ENCODE results near the gene CPPED1.
"Not testable (repeated sequence)": the region's sequence is repeated elsewhere in the genome, so short reads cannot be mapped to it uniquely, and the experiment has no call there.

Gene CPPED1

DNA sequence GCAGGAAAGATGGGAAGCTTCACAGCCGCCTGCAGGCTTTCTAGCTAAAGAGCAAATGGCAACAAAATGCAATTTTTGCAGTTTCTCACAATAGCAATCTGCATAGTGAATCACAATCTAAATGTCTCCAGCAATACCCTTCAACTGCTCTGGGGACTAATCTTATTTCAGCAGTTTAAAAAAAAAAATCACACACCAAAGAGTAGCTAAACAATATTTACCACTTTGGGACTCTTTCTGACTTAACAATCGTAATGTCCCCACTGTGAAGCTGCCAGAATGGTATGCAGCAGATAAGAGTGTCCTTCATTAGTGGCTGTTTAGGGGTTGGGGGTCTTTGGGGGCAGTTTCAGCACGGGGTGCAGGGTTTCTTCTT lies 9.8 kb downstream of the CPPED1 start:
- H3K18ac ChIP-seq (ENCODE audit: low read length) = no peak overlapping the region
- no peak overlapping the region for H4K12ac ChIP-seq (ENCODE audit: low read depth, low read length)
- H2BK5ac ChIP-seq (ENCODE audit: low read depth, low read length, poor library complexity) = no peak overlapping the region
- no peaks in the 10 kb centered on the region for H3K4me1 ChIP-seq (ENCODE audit: control insufficient read depth in 1 of 2, insufficient read depth in 2 of 2, low read length in 2 of 2)
- no peaks in the 10 kb centered on the region for H3K36me3 ChIP-seq (ENCODE audit: control insufficient read depth in 1 of 2, insufficient read depth in 2 of 2, low read length in 2 of 2)
- H2AFZ ChIP-seq (ENCODE audit: insufficient read depth, low read length, poor library complexity) = no peak overlapping the region
- no peak overlapping the region for H3K23ac ChIP-seq (ENCODE audit: low read length)
- H3K14ac ChIP-seq (ENCODE audit: low read length) = no peak overlapping the region
- peaks cover 8% of the 10 kb centered on the region for H3K9me3 ChIP-seq (ENCODE audit: insufficient read depth, low read depth, low read length)
- no peak overlapping the region for H4K8ac ChIP-seq (ENCODE audit: low read depth, low read length)
- no peaks in the 10 kb centered on the region for H3K79me1 ChIP-seq (ENCODE audit: low read length)
- H3K27ac ChIP-seq (ENCODE audit: low read depth, low read length) = no peak overlapping the region
- H4K91ac ChIP-seq (ENCODE audit: low read depth, low read length) = no peak overlapping the region
- H3K4me2 ChIP-seq (ENCODE audit: low read length) = no peak overlapping the region
- H2AK5ac ChIP-seq (ENCODE audit: low read length) = no peak overlapping the region
- WGBS (ENCODE audit: extremely low coverage, insufficient coverage, insufficient read length) = no CpG with 5 or more reads among the region's 3 CpGs
- no peak for DNase-seq
- H3K27me3 ChIP-seq (ENCODE audit: insufficient read depth, low read length) = no peaks in the 10 kb centered on the region
- no peak overlapping the region for H3K4me3 ChIP-seq (ENCODE audit: low read depth, low read length)
- H2BK12ac ChIP-seq (ENCODE audit: low read length) = no peak overlapping the region
- no peak overlapping the region for H2BK120ac ChIP-seq (ENCODE audit: insufficient read depth, low read length, poor library complexity)
- no peaks in the 10 kb centered on the region for H3K79me2 ChIP-seq (ENCODE audit: control insufficient read depth, insufficient read depth, low read length, poor library complexity)
- H3K4ac ChIP-seq (ENCODE audit: low read depth, low read length) = no peak overlapping the region
- H3K9ac ChIP-seq (ENCODE audit: low read length) = no peak overlapping the region

DNA sequence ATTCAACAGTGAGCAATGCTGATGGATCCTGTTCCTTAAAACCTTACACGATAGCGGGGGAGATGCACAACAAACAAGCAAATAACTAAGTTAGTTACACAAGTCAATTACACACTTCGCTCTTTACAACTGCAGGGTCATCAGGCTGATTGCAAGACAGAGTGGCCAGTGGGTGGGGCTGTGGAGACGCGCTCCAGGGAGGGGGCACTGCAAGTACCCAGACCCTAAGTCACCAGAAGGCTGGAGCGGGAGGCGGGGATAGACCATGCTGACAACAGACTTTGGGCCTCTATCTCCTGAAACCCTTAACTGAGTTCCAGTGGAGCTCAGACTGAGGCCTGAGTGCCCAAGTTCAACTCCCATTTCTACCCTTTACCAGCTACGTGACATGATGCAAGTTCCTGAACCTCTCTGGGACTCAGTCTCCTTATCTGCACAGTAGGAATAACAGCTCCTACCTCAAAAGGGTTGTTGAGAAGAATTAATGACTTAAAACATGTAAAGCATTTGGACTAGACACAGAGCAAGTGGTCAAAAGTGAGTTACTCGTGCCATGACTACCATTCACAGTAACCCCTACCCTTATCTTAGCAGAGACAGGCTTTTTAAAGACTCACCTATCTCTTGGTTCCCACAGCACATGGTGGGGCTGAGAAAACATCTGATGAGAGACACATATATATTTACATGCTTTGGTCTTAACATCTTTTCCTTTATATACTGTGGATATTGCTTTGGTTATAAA lies 10.4 kb downstream of the CPPED1 start:
- Histone ChIP-seq H3K4me3 (ENCODE audit: low read depth, low read length) (no peak overlapping the region), H3K27me3 (ENCODE audit: insufficient read depth, low read length) (no peaks in the 10 kb centered on the region), H2AK5ac (ENCODE audit: low read length) (no peak overlapping the region), H2BK12ac (ENCODE audit: low read length) (no peak overlapping the region), H4K12ac (ENCODE audit: low read depth, low read length) (no peak overlapping the region), H3K4me2 (ENCODE audit: low read length) (no peak overlapping the region), H4K8ac (ENCODE audit: low read depth, low read length) (no peak overlapping the region), H3K18ac (ENCODE audit: low read length) (no peak overlapping the region), H3K79me1 (ENCODE audit: low read length) (no peaks in the 10 kb centered on the region), H3K23ac (ENCODE audit: low read length) (no peak overlapping the region), H3K4ac (ENCODE audit: low read depth, low read length) (no peak overlapping the region), H4K91ac (ENCODE audit: low read depth, low read length) (no peak overlapping the region), H3K36me3 (ENCODE audit: control insufficient read depth in 1 of 2, insufficient read depth in 2 of 2, low read length in 2 of 2) (no peaks in the 10 kb centered on the region), H3K27ac (ENCODE audit: low read depth, low read length) (no peak overlapping the region), H3K9me3 (ENCODE audit: insufficient read depth, low read depth, low read length) (peaks cover 8% of the 10 kb centered on the region), H2BK5ac (ENCODE audit: low read depth, low read length, poor library complexity) (no peak overlapping the region), H2BK120ac (ENCODE audit: insufficient read depth, low read length, poor library complexity) (no peak overlapping the region), H2AFZ (ENCODE audit: insufficient read depth, low read length, poor library complexity) (no peak overlapping the region), H3K14ac (ENCODE audit: low read length) (no peak overlapping the region), H3K79me2 (ENCODE audit: control insufficient read depth, insufficient read depth, low read length, poor library complexity) (no peaks in the 10 kb centered on the region), H3K4me1 (ENCODE audit: control insufficient read depth in 1 of 2, insufficient read depth in 2 of 2, low read length in 2 of 2) (no peaks in the 10 kb centered on the region), H3K9ac (ENCODE audit: low read length) (no peak overlapping the region)
- no CpG with 5 or more reads among the region's 9 CpGs for WGBS (ENCODE audit: extremely low coverage, insufficient coverage, insufficient read length)
- DNase-seq = peak in 1 of 2 donors; percentile 26

DNA sequence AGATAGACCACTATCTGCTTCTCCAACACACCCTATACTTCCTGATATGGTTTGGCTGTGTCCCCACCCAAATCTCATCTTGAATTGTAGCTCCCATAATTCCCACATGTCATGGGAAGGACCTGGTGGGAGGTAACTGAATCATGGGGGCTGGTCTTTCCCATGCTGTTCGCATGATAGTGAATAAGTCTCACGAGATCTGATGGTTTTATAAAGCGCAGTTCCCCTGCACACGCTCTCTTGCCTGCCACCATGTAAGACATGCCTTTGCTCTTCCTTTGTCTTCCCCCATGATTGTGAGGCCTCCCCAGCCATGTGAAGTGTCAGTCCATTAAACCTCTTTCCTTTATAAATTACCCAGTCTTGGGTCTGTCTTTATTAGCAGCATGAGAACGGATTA lies 11.2 kb downstream of the CPPED1 start:
- not testable (repeated sequence) for H4K91ac ChIP-seq (ENCODE audit: low read depth, low read length); H3K9ac ChIP-seq (ENCODE audit: low read length); H3K4me2 ChIP-seq (ENCODE audit: low read length); H3K18ac ChIP-seq (ENCODE audit: low read length); H3K36me3 ChIP-seq (ENCODE audit: control insufficient read depth in 1 of 2, insufficient read depth in 2 of 2, low read length in 2 of 2); H3K4me3 ChIP-seq (ENCODE audit: low read depth, low read length); H2BK12ac ChIP-seq (ENCODE audit: low read length); H3K4me1 ChIP-seq (ENCODE audit: control insufficient read depth in 1 of 2, insufficient read depth in 2 of 2, low read length in 2 of 2); DNase-seq; H2BK120ac ChIP-seq (ENCODE audit: insufficient read depth, low read length, poor library complexity); H3K79me2 ChIP-seq (ENCODE audit: control insufficient read depth, insufficient read depth, low read length, poor library complexity); H4K8ac ChIP-seq (ENCODE audit: low read depth, low read length); H3K27ac ChIP-seq (ENCODE audit: low read depth, low read length); H3K23ac ChIP-seq (ENCODE audit: low read length); H2AFZ ChIP-seq (ENCODE audit: insufficient read depth, low read length, poor library complexity); H4K12ac ChIP-seq (ENCODE audit: low read depth, low read length); H3K79me1 ChIP-seq (ENCODE audit: low read length); H3K9me3 ChIP-seq (ENCODE audit: insufficient read depth, low read depth, low read length); H3K4ac ChIP-seq (ENCODE audit: low read depth, low read length); H3K14ac ChIP-seq (ENCODE audit: low read length); H2AK5ac ChIP-seq (ENCODE audit: low read length); H3K27me3 ChIP-seq (ENCODE audit: insufficient read depth, low read length); H2BK5ac ChIP-seq (ENCODE audit: low read depth, low read length, poor library complexity)
- no CpG with 5 or more reads among the region's 5 CpGs for WGBS (ENCODE audit: extremely low coverage, insufficient coverage, insufficient read length)

DNA sequence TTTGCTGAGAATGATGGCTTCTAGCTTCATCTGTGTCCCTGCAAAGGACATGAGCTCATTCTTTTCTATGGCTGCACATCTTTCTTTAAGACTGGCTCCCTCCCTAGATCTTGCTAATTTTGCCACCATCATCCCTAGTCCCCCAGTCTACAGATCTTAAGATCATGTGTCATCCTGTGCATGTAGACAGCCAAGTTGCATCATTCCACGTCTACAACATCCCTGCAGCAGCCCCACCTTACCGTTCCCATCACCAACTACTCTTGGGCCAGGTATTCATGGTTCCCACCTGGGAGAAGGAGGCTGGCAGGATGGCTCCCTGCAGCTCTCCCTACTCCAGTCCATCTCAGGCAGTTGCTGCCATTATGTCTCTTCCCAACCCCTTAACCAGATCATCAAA lies 12.3 kb downstream of the CPPED1 start:
- H4K12ac ChIP-seq (ENCODE audit: low read depth, low read length) = no peak overlapping the region
- no peak overlapping the region for H2AFZ ChIP-seq (ENCODE audit: insufficient read depth, low read length, poor library complexity)
- no peak overlapping the region for H3K18ac ChIP-seq (ENCODE audit: low read length)
- H3K4me2 ChIP-seq (ENCODE audit: low read length) = no peak overlapping the region
- no peak for DNase-seq
- H3K79me1 ChIP-seq (ENCODE audit: low read length) = no peaks in the 10 kb centered on the region
- H3K36me3 ChIP-seq (ENCODE audit: control insufficient read depth in 1 of 2, insufficient read depth in 2 of 2, low read length in 2 of 2) = no peaks in the 10 kb centered on the region
- no peak overlapping the region for H4K91ac ChIP-seq (ENCODE audit: low read depth, low read length)
- H3K9ac ChIP-seq (ENCODE audit: low read length) = no peak overlapping the region
- no peaks in the 10 kb centered on the region for H3K27me3 ChIP-seq (ENCODE audit: insufficient read depth, low read length)
- no peak overlapping the region for H2AK5ac ChIP-seq (ENCODE audit: low read length)
- H3K27ac ChIP-seq (ENCODE audit: low read depth, low read length) = no peak overlapping the region
- no peak overlapping the region for H2BK5ac ChIP-seq (ENCODE audit: low read depth, low read length, poor library complexity)
- H3K9me3 ChIP-seq (ENCODE audit: insufficient read depth, low read depth, low read length) = peaks cover 8% of the 10 kb centered on the region
- WGBS (ENCODE audit: extremely low coverage, insufficient coverage, insufficient read length) = no CpG with 5 or more reads among the region's 2 CpGs
- H2BK120ac ChIP-seq (ENCODE audit: insufficient read depth, low read length, poor library complexity) = no peak overlapping the region
- no peaks in the 10 kb centered on the region for H3K4me1 ChIP-seq (ENCODE audit: control insufficient read depth in 1 of 2, insufficient read depth in 2 of 2, low read length in 2 of 2)
- no peaks in the 10 kb centered on the region for H3K79me2 ChIP-seq (ENCODE audit: control insufficient read depth, insufficient read depth, low read length, poor library complexity)
- no peak overlapping the region for H4K8ac ChIP-seq (ENCODE audit: low read depth, low read length)
- no peak overlapping the region for H3K14ac ChIP-seq (ENCODE audit: low read length)
- no peak overlapping the region for H3K4ac ChIP-seq (ENCODE audit: low read depth, low read length)
- no peak overlapping the region for H2BK12ac ChIP-seq (ENCODE audit: low read length)
- H3K23ac ChIP-seq (ENCODE audit: low read length) = no peak overlapping the region
- H3K4me3 ChIP-seq (ENCODE audit: low read depth, low read length) = no peak overlapping the region

Measured in trophoblast cell (in vitro differentiated cells and primary cell).